HCT116 (cell line): ENCODE results near the gene RFX8.

Experiments
- CTCF ChIP-seq, 3 experiments: fragments of 200-600 bp in 1 of 3; sonication (generic) in 1 of 3; IDR thresholded peaks in 2 of 3; conservative IDR thresholded peaks in 1 of 3; 2 replicates each; pipeline ENCODE4 v1.5.1; 2012 to 2017; ENCODE audit warnings: low read depth in 2 of 3, low read length in 2 of 3, antibody characterized with exemption in 1 of 3, borderline replicate concordance in 1 of 3, control low read depth in 1 of 3, mild to moderate bottlenecking in 1 of 3, mixed read lengths in 1 of 3, mixed run types in 1 of 3, moderate library complexity in 1 of 3; ENCODE audit not compliant: insufficient read depth in 1 of 3
- EZH2phosphoT487 ChIP-seq: fragments of 200-600 bp; IDR thresholded peaks from 2 replicates; pipeline ENCODE4 v1.6.1; 2018; ENCODE audit warnings: antibody characterized with exemption, borderline replicate concordance
- FOSL1 ChIP-seq: IDR thresholded peaks from 2 replicates; pipeline ENCODE4 v1.6.1; 2012; ENCODE audit warnings: low read depth
- POLR2A ChIP-seq: IDR thresholded peaks from 2 replicates; pipeline ENCODE4 v1.7.0; 2011; ENCODE audit warnings: borderline replicate concordance; ENCODE audit not compliant: insufficient read depth, insufficient read length; ENCODE audit errors: extremely low read depth
- POLR2AphosphoS5 ChIP-seq: IDR thresholded peaks from 2 replicates; pipeline ENCODE4 v1.6.1; 2011; ENCODE audit warnings: mild to moderate bottlenecking, low read depth, low read length, moderate library complexity
- RAD21 ChIP-seq: IDR thresholded peaks from 2 replicates; pipeline ENCODE4 v1.6.1; 2012; ENCODE audit warnings: low read depth, mild to moderate bottlenecking
- REST ChIP-seq: IDR thresholded peaks from 2 replicates; pipeline ENCODE4 v1.6.1; 2012; ENCODE audit warnings: low read depth
- SIN3A ChIP-seq: IDR thresholded peaks from 2 replicates; pipeline ENCODE4 v1.6.1; 2012; ENCODE audit warnings: low read depth
- YY1 ChIP-seq: IDR thresholded peaks from 2 replicates; pipeline ENCODE4 v1.6.1; 2011; ENCODE audit warnings: low read length, low read depth, moderate library complexity, mild to moderate bottlenecking; ENCODE audit not compliant: insufficient replicate concordance; ENCODE audit errors: extremely low read depth
- ZNF274 ChIP-seq: fragments of 200-500 bp; sonication (Bioruptor generic); IDR thresholded peaks from 2 replicates; pipeline ENCODE4 v1.6.1; 2014; ENCODE audit warnings: mild to moderate bottlenecking, low read depth, low read length, inconsistent platforms

- no peak for TF ChIP-seq POLR2A
- TF ChIP-seq POLR2AphosphoS5 = no peak
- no peak for TF ChIP-seq CTCF (IDR thresholded peaks at IDR 0.05 in 2 of 3, conservative IDR thresholded peaks at IDR 0.05 in 1 of 3; ENCODE audit: borderline replicate concordance in 1 of 3, insufficient read depth in 1 of 3, low read depth in 2 of 3, low read length in 2 of 3)
- TF ChIP-seq EZH2phosphoT487 = no peak
- TF ChIP-seq FOSL1 = no peak
- no peak for TF ChIP-seq ZNF274
- TF ChIP-seq YY1 = no peak
- no peak for TF ChIP-seq RAD21
- no peak for TF ChIP-seq REST
- no peak for TF ChIP-seq SIN3A
Observed at GRCh38 chr2:101355401-101356054, 119.4 kb downstream of the RFX8 start.
